Activated T-cell treated with anti-CD3 and anti-CD28 coated beads for 48 hours (primary cell): Measurements from ENCODE around the gene PRDM12.
"Not testable (repeated sequence)": the region's sequence is repeated elsewhere in the genome, so short reads cannot be mapped to it uniquely, and the experiment has no call there.

ENCODE experiments used
- DNase-seq: peaks from one replicate; pipeline ENCODE4 v3.0.0-alpha.2; 2020; ENCODE audit warnings: low read depth

PRDM12 gene

DNA sequence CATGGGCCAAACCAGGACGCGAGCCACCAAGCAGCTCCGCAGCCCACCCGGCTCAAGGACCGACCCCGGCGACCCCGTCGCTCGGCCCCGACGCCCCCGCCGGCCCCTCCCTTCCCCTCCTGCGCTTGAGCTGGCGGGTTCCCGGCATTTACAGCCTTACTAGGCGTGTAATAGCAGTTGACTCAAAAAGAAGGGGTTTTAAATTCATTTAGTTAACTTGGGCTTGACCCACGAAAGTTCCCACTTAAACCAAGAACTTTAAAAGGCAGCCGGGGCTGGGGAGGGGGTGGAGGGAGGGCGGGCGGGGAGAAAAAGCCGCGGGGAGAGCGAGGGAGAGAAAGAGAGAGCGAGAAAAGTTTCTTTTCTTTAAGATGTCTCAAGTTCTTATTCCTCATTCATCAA is 636 bp downstream of the PRDM12 start:
- no peak for DNase-seq

DNA sequence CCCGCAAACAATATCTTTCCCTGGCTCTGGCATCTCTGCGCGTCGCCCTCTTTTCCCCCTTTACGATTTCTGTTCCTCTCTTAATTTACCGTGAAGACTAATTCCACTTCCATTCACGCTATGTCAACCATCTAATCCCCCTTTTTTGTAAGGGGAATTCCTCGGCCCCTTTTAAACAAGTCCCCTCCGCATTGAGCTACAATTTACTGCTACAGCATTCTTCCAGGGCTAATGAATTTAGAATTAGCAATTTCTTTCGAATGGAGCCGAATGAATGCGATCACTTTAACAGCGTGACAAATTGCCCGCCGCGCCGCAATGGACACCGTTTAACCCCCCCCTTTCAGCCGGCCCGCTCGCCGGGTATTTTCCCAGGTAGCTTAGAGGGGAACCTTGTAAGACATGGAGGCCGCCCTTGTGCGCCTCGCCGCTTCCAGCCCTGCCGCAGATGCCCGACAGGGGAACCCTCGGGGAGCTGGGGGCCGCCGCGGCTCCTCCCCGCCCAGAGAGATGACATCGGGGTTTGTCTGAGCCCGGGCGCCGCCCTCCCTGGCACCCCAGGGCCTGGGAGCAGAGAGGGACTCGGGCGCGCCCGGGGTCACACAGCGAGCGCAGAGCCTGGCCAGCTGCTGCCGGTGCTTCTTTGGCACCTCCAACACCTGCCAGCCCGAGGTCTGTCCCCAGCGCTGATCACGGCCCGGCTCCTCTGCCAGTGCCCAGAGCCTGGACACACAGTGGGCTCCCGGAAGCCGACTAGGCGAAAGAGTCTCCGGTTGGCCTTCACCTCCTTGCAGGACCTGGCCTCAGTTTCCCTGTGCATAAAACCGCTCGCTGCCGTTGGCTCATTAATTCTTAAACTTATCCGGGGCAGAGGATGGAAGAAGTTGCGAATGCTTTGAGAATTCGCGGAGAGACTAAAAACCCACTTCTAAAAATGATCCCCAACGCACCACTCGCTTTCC is 1.3 kb downstream of the PRDM12 start:
- no peak for DNase-seq

DNA sequence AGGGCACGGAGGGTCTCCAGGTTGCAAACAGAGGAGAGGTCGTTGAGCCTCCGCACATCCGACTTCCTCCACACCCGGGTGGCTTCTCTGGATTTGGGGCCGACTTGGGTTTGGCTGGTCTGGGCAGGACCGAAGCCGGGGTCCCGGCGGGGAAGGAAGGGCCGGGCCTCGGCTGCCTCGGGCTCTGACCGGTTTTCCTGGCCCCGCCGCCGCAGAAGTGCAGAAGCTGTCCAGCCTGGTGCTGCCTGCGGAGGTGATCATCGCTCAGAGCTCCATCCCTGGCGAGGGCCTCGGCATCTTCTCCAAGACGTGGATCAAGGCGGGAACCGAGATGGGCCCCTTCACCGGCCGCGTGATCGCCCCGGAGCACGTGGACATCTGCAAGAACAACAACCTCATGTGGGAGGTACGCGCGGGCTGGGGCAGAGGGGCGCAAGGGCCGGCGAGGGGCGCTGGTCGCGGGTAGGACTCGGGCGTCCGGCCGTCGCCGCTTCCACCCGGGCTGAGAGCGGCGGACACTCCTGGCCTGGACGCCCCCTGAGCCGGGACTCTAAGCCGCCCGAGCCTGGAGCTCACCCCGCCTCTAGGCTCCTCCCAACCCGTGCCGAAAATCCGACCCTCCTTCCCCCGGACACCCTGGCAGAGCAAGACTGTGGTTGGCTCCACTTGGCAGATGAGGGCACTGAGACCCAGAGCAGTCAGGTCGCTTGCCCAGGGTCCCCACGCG is 2.2 kb downstream of the PRDM12 start:
- no peak for DNase-seq

DNA sequence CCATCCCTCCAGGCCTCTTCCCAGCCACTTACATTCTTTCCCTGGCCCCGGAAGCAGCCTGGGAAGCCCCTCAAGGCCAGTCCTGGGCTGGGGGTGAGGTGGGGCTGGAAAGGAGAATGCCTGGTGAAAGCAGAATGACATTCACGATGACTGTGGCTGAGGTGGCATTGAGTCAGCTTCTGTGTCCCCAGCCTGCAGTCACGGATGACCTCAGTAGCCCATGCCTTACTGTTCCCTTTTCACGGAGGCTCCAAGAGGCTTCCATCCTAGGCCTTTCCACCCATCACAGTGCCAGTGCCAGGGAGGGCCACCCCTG is 2.7 kb downstream of the PRDM12 start:
- DNase-seq, result no peak

DNA sequence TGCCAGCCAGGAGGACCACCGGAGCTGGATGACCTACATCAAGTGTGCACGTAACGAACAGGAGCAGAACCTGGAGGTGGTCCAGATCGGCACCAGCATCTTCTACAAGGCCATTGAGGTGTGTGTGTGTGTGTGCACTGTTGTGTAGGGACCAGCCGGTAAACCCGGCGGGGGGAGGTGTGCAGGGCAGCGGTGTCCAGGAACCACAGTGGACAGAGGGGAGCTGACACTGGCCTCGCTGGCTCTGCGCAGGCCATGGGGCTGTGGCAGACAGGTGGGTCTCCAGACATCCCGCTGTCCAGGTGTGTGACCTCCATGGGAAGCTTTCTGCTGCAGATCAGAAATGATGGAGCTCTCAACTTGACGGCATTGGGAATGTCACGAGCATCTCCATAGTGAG is 3.8 kb downstream of the PRDM12 start:
- DNase-seq, result no peak

DNA sequence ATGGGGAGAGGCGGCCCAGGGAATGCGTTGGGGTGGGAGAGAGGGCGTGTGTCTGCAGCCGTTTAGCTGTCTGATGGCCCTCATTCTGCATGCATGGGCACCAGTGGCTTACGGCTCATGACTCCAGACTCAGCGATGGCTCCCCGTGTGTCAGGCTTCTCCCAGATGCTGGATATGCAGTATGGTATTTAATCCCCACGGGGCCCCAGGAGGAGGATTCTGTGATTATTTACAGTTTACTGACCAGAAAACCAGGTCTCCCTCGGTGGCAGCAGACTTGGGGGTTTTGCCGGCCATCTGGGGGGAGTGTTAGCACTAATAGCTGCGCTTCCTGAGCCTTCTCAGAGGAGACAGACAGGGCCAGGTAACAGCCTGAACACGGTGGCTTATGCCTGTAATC is 4.3 kb downstream of the PRDM12 start:
- DNase-seq, result no peak

DNA sequence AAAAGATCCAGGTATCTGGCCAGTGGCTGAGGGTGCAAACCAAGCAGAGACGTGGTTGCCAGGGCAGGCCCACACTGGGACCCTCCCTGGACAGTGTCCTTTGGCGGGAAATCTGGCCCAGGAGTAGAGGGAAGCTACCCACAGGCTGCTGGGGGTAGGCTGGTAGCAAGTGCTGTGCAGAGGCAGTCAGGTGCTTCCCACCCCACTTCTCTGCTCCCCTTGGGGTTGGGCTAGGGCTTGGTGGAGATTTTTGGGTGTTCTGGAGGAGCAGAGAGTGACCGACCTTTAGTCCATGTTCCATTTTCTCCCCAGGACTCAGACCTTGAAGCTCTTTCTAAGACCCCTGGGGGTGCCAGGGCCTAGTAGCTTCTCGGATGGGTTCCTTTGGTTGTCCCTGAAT is 5.6 kb downstream of the PRDM12 start:
- no peak for DNase-seq

DNA sequence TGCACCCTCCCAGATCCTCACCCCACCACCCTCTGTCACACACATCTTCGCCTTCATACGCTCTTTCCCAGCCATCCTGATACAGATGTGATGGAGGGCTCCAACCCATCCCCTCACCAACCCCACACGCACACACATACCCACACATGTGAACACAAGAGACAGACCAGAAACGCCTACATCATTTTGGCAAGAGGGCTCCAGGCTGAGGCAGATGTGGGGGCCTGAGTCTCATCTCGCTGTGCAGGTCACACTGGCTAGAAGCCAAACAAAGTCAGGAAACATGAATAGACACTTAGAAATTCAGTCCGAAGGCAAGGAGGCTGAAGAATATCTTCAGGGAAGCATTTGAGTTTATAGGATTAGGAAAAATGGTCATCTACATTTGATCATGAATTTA is 6.2 kb downstream of the PRDM12 start:
- DNase-seq, result no peak

DNA sequence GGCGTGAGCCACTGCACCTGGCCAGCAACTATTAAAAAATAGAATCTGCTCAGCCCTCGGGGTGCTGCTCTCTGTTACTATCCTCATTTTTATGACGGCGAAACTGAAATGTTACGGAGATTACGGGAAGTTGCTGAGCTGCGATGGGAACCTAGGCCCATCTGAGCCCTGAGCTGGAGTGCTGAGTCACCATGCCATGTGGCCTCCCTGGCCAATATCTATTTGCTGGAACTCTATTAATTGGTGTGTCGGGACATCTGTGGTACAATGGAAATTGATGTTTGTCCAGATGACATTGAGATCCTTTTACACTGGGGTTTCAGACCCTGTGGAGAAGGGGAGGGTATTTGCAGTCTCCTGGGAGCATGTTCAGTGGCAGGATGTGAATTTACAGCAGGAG is 8.1 kb downstream of the PRDM12 start:
- DNase-seq, result no peak

DNA sequence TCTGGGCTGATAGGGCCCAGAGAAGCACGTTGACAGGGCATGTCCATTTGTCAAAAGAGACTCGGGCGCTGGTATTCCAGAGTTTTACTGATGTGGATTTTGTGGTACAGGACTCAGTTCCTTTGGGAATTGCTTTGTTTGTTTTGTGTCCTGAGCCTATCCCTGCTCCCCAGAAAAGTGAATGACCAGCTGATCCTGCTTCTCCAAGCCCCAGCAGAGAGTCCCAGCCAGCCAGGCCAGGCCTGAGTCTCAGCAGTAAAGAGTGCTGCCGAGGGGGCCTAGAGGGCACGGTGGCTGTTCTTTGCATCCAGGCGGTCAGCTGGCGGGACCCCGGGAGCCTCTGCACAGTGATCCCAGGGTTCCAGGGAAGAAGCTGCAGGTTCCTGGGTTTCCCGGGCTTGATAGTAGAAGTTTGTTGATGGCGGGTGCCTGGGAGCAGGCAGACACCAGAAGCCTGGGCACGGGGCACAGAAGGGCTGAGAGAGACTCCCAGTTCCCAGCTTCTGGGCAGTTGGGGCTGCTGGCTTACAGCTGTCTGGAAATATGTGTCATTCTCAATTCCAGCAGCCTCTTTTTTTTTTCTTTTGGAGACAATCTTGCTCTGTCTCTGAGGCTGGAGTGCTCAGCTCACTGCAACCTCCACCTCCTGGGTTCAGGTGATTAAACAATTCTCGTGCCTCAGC is 8.7 kb downstream of the PRDM12 start:
- DNase-seq, result no peak

DNA sequence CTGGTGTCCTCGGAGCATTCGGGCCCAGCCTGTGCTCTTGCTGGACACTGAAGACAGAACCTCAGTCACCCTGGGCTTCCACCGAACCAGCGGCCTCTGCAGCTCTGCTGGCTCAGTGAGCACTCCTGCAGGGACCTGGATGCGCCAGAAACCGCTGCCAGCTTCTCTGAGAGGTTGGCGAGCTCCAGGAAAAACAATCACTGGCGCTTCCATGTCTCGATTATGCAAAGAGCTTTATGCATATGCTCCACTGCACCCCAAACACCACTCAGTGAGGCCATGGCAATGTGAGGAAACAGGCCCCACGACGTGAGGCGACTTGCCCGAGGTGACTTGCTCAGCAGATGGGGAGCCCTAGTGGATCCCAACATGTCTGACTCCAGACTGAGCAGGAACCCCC is 11.0 kb downstream of the PRDM12 start:
- DNase-seq, result no peak

DNA sequence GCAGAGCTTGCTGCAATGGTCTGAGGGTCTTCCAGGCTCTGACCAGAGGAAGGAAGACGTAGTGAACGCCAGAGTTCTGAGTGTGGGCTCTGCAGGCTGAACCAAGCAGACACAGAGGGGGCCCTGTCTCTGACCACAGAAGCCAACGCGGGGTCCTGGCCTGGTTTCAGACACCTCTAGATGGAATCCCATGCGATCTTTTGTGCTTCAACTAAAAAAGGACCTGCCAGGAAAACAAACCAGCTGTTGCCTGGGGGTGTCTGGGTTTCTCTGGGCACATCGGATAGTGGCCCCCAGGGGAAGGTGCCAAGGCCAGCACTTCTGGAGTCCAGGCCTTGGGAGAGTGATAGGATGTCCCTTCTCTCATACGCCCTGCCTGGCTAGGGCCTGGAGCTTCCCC is 12.9 kb downstream of the PRDM12 start:
- no peak for DNase-seq

DNA sequence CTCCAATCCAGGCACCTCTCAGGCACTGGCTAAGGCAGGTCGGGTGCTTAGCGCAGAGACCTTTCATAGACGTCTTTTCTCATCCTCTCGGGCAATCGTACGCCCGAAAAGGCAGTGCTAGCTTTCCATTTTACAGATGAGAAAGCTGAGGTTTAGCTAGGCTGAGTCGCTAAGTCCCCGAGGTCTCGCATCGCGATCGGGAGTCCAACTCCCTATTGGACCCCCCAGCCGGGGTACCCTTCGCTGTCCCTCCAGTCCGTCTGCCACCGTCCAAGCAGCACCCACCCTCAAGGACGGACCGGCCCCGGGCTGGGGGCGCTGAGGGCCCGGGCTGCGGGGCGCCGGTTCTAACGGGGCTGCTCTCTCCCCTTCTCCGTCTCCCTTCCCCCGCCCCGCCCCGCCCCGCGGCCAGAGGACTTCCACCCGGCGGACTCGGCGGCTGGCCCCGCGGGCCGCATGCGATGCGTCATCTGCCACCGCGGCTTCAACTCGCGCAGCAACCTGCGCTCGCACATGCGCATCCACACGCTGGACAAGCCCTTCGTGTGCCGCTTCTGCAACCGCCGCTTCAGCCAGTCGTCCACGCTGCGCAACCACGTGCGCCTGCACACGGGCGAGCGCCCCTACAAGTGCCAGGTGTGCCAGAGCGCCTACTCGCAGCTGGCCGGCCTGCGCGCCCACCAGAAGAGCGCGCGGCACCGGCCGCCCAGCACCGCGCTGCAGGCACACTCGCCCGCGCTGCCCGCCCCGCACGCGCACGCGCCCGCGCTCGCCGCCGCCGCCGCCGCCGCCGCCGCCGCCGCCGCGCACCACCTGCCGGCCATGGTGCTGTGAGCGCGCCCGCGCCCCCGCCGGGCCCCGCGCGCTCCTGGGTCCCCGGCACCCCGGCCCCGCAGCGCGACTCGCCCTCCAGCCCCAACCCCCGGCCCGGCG is 16.7 kb downstream of the PRDM12 start:
- peak; percentile 72 for DNase-seq

DNA sequence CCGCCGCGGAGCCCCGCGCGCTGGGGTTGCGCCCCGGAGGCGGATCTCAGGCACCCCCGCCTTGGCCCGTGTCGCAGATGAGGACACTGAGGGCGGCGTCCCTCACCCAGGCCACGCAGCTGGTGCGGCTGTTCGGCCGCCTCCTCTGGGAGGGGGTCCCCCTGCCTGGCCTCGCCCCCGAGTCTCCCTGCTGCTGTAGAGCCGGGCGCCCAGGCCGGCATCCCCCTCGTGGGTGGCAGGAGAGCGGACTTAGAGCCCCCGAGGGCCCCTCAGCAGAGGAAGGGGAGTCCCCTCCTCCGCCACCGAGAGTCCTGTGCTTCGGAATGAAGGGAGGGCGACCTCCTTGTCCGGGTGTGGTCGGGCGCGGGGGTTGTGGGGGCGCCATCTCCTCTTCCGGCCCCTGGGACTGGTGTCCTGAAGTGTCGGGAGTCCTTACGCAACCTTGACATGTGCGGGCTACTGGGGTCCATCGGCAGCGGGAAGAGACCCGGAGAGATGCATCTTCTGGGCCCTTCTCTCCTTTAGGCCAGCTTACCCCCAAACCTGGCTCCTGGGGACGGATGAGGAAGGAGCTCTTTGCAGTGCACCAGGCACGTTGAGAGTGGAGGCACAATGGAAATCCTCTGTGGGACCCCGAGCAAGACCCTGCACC is 17.5 kb downstream of the PRDM12 start:
- DNase-seq, result no peak

DNA sequence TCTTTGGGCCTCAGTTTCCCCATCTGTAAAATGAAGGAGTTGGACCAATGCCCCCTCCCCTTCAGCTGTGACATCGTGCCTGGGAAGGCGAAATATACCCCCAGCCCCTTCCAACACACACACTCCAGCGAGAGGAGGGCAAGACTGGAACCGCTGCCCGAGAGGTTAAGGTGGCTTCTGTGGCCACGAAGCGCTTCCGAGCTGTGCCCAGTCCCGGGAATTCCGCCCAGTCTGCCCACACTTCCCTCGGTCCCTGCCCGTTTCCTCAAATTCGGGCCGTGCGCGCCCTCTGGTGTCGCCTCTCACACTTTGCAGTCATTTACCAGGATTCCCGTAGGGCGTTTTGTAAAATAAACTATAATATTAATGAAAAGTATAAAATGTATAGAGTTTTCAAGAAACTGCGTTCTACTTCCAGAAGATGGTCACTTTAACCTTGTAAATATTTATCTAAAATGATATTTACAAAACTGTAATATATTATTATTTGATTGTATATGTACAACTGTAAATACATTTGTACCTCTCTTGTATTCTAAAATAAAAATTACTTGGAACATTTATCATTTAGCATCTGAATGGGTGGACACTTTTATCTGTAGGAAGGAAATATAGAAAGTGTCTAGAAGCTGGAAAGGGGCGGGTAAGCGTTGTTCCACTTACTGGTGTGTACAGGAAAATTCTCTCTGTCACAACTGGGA is 18.2 kb downstream of the PRDM12 start:
- peak; percentile 45 for DNase-seq

DNA sequence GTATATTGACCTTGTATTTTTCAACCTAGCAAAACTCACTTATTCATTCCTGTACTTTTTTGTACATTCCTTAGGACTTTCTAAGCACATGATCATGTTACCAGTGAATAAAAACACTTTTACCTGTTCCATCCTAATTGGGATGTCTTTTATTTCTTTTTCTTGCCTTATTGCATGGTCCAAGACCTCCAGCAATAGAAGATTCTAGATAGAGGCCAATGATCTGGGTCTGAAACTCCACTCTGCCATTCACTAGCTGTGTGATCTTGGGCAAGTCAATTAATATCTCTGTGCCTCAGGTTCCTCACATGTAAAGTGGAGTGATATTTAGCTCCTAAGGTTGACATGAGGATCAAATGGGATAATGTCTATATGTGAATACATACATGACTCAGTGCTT is 20.7 kb downstream of the PRDM12 start:
- DNase-seq, result no peak

DNA sequence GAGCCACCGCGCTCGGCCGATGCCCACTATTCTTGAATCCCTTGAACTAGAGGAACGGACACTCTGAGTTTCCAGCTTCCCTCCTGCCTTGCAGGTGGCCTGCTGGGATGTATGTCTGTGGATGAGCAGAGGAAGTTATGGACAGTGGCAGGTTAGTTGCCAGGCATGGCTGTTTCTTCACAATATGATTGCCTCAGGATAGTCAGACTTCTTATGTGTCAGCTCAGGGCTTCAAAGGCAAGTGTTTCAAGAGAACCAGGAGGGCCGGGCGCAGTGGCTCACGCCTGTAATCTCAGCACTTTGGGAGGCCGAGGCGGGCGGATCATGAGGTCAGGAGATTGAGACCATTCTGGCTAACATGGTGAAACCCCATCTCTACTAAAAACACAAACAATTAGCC is 21.6 kb downstream of the PRDM12 start:
- DNase-seq, result not testable (repeated sequence)

DNA sequence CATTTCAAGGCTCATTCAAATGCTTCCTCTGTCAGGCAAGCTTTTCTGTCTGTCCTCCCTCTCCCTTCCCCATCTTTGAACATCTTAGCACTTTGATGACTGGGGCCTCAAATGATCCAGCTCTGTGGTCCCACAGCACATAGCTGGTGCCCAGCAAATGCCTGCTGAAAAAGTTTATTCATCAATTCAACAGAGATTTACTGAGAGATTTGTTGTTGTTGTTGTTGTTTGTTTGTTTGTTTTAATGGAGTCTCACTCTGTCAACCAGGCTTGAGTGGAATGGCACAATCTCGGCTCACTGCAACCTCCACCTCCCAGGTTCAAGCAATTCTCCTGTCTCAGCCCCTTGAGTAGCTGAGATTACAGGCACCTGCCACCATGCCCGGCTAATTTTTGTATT is 23.2 kb downstream of the PRDM12 start:
- DNase-seq, result no peak

DNA sequence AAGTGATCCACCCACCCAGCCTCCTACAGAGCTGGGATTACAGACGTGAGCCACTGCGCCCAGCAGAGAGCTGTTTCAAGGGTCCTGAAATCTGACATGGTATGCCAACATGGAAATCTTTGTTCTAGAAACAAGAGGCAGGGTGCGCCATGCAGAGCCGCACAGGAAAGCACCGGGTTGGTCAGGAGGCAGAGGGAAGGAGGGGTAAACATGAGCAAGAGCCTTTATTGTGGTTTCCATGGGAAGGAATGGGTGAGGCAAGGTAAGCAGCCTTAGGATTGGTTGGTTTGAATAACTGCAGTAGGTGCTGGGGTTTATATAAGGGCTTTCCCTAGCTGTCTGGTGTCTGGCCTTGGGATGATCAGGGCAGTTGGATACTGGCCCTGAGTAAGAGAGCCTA is 23.7 kb downstream of the PRDM12 start:
- no peak for DNase-seq

DNA sequence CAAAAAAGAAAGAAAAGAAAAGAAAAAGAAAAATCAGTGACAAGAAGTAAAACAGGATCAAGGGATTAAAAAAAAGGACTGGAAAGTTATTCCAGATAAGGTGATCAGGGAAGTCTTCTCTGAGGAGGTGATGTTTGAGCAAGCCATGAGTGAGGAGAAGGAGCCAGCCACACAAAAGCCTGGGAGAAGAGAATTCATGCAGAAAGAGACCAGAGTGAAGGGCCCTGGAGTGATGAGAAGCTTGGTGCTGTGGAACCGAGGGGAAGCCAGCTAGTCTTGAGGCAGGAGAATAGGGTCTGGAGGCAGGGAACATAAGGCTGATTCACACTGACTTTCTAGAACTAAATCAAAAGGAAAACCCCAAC is 25.2 kb downstream of the PRDM12 start:
- DNase-seq, result no peak
